ENCODE measurements around the gene GAMT.

Gene GAMT

DNA sequence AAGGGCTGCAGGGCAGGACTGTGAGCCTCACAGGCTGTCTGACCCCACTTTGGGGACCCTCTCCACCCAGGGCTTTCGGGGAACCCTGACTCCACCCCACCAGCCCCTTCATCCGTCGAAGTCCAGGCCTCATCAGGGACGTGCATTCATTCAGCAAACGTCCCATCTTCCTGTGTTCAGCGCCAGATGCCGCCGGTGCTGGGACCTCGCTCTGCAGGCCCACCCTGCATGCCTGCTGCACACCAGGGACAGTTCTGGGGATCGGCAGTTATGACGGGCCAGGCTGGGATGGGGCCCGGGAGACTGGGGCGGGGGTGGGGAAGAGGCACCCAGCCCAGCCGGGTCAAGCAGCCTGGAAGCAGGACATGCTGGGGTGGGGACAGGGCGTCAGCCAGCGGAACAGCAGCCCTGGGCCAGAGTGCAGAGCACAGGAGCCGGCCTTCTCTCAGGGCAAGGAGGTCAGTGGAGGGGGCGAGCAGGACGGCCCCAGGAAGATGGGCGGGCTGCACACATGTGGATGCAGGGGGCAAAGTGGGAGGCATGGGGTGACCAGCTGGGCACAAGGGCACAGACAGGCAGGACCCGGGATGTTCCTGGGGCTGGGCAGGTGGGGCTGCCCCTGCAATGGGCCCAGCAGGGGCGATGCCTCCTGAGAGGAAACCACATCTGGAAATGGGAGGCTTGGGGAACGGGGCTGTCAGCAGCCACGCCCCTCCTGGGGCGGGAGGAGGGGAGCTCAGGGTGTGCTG, 5.1 kb downstream of the GAMT start:
- peak overlapping the region; percentile 75 for H3K27ac ChIP-seq
- TF ChIP-seq ZFX (IDR thresholded peaks at IDR 0.05; ENCODE audit: borderline replicate concordance) (no peak), CTCF (IDR thresholded peaks at IDR 0.05) (no peak)

- H3K27ac ChIP-seq: peak overlapping the region; percentile 75
Observed at GRCh38 chr19:1395194-1396018, 5.9 kb downstream of the GAMT start.

DNA sequence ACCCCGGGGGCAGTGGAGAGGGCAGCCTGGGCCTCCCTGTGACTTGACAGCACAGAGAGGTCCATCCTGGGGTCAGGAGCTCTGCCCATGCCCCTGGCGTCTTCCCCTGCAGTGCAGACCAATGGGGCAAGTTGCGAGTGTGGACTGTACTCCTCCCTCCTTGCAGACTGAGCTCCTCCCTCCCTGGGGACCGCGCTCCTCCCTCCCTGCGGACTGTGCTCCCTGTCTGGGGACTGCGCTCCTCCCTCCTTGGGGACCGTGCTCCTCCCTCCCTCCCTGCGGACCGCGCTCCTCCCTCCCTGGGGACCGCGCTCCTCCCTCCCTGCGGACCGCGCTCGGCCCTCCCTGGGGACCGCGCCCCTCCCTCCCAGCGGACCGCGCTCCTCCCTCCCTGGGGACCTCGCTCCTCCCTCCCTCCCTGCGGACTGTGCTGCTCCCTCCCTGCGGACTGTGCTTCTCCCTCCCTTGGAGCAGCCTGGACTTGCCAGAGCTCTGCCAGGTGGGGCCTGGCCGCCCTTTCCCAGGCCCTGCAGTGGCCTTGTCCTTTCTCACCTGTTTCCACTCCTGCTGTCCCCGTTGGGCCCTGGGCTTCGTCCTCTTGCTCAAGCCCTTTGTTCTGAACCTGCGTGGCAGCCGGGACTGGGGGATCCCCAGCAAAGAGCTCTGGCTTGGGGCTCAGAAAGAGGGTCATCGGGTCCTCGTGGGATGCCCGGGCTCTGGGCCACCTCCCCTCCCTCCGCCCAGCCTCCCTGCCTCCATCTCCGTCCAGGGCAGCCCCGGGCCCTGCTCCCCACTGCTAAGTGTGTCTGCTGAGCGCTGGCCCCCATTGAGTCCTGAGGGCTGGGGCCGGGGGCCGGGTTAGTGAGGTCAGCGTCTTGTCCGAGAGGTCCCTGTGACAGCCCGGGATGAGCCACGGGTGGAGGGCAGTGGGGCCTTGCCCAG, 6.8 kb downstream of the GAMT start:
- TF ChIP-seq CTCF (IDR thresholded peaks at IDR 0.05) (no peak), ZFX (IDR thresholded peaks at IDR 0.05; ENCODE audit: borderline replicate concordance) (no peak)

More at GRCh38 chr19:1395194-1396018, 5.9 kb downstream of the GAMT start:
- TF ChIP-seq ZFX (IDR thresholded peaks at IDR 0.05; ENCODE audit: borderline replicate concordance): no peak
- TF ChIP-seq CTCF (IDR thresholded peaks at IDR 0.05): no peak

DNA sequence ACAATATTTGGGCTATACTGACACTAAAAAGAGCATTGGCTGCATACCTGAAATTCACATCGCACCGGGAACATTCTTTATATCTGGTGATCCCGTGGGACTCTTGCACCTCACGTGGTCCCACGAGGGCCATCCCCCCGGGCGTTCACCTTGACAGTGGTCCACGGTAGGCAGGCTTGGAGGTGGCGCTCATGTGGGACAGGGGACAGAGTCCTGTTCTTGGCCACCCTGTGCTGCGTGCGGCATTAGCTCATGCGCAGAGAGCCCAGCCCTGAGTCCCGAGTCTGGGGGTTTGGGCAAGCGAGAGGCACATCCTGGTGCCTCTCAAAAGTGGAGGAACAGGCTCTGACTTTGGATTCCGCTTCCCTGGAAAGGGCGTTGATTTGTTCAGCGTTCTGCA, 7.5 kb downstream of the GAMT start:
- peak overlapping the region; percentile 75 for H3K27ac ChIP-seq
- no peak for TF ChIP-seq ZFX (IDR thresholded peaks at IDR 0.05; ENCODE audit: borderline replicate concordance)
- TF ChIP-seq CTCF (IDR thresholded peaks at IDR 0.05): no peak

More for the DNA sequence above, 6.8 kb downstream of the GAMT start:
- peak overlapping the region; percentile 75 for H3K27ac ChIP-seq

DNA sequence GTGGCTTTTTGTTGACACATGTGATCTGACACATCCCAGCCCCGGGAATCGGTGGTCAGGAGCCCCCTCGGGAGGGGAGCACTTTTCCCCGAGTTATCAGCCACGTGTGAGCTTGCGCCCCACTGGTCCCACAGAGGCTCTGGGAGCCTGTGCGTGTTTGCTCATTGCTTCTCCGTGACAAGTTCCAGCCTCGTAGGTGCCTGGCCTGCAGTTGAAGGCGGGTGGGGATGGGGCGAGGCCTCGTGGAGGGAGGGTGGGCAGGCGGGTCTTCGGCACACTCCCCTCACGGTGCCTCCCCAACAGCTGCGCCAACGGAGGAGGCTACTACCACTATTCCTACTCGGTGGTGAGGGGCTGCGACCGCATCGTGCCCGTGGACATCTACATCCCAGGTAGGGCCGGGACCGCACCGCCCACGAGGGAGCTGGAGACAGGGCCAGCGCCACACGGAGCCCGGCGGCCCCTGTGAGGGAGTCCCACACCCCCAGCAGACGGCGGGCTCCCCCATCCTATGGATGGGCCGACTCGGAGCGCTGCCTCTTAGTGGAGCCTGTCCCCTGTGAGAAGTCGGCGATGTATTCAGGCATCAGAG, 8.3 kb downstream of the GAMT start:
- TF ChIP-seq ZFX (IDR thresholded peaks at IDR 0.05; ENCODE audit: borderline replicate concordance) (no peak), CTCF (IDR thresholded peaks at IDR 0.05) (no peak)
- no peak overlapping the region; the same call in 1 of the 2 replicates for H3K27ac ChIP-seq

GRCh38 chr19:1392407-1392806, 8.9 kb downstream of the GAMT start:
- 0 out of 2 replicates have a peak overlapping the region, but pooled peaks have one; percentile 5 for H3K27ac ChIP-seq
- no peak for TF ChIP-seq CTCF (IDR thresholded peaks at IDR 0.05)
- no peak for TF ChIP-seq ZFX (IDR thresholded peaks at IDR 0.05; ENCODE audit: borderline replicate concordance)

Measured in 22Rv1 (cell line).